HEK293 (cell line): Measurements from ENCODE around the gene DSTN.

Experiments used
- KLF9 ChIP-seq: fragments of 450-650 bp; formaldehyde crosslinking; IDR thresholded peaks from 2 replicates; pipeline ENCODE4 v1.5.1; 2016; ENCODE audit warnings: missing biosample characterization, missing genetic modification characterization, low read depth
- ZNF768 ChIP-seq: fragments of 450-650 bp; formaldehyde crosslinking; IDR thresholded peaks from 2 replicates; pipeline ENCODE4 v1.5.1; 2018; ENCODE audit warnings: missing biosample characterization, mild to moderate bottlenecking, missing genetic modification characterization

DNA sequence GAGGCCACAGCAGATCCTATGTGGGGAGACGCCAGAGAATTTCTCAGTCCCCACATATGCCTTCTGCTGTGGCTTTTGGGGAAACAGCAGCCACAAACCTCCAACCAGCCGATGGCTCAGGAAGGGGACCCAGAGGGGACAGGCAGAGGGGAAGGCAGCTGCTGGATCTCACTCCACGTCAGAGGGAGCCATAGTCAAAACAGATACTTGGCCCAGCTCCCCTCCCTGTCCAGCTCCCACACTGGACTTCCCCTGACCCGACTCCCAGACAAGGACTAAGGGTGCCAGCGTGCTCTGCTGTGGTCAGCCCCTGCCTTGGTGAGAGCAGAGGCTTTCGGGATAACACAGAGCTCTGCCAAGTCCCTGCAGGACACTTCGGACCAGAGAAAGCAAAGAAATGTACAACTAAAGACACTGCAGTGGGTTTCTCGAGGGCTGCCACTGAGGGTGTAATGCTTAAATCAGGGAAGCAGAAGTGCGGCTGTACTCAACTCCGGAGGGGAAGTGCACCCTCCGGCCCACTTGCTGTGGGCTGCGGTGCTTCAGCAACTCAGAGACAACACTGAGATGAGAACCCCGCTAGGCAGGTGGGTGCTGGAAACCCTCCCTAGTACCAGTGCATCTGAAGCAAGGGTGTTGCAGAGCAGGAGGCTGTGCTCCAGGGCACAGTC lies 64.9 kb downstream of the DSTN start:
- TF ChIP-seq ZNF768 (tag by site-specific recombination) (no peak), KLF9 (tag by site-specific recombination) (no peak)
